ENCODE results near the gene CWC22. TPM values are rescaled to one million over a fixed set of nuclear protein-coding genes. Genes with fewer than 3 reads are reported as not detected.

CWC22 gene
- total and polyA plus RNA-seq, 2 of the 13 experiments (the other 11 are each of a cell fraction or from before 2014, with no cell fraction given): 5.7 to 29.2 TPM

- TF ChIP-seq, protein P1, sequence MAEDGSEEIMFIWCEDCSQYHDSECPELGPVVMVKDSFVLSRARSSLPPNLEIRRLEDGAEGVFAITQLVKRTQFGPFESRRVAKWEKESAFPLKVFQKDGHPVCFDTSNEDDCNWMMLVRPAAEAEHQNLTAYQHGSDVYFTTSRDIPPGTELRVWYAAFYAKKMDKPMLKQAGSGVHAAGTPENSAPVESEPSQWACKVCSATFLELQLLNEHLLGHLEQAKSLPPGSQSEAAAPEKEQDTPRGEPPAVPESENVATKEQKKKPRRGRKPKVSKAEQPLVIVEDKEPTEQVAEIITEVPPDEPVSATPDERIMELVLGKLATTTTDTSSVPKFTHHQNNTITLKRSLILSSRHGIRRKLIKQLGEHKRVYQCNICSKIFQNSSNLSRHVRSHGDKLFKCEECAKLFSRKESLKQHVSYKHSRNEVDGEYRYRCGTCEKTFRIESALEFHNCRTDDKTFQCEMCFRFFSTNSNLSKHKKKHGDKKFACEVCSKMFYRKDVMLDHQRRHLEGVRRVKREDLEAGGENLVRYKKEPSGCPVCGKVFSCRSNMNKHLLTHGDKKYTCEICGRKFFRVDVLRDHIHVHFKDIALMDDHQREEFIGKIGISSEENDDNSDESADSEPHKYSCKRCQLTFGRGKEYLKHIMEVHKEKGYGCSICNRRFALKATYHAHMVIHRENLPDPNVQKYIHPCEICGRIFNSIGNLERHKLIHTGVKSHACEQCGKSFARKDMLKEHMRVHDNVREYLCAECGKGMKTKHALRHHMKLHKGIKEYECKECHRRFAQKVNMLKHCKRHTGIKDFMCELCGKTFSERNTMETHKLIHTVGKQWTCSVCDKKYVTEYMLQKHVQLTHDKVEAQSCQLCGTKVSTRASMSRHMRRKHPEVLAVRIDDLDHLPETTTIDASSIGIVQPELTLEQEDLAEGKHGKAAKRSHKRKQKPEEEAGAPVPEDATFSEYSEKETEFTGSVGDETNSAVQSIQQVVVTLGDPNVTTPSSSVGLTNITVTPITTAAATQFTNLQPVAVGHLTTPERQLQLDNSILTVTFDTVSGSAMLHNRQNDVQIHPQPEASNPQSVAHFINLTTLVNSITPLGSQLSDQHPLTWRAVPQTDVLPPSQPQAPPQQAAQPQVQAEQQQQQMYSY (CRISPR knock-in tag; IDR thresholded peaks at IDR 0.05): no peak
Observed at GRCh38 chr2:179915395-179915992, 91.6 kb downstream of the CWC22 start (continued).

DNA sequence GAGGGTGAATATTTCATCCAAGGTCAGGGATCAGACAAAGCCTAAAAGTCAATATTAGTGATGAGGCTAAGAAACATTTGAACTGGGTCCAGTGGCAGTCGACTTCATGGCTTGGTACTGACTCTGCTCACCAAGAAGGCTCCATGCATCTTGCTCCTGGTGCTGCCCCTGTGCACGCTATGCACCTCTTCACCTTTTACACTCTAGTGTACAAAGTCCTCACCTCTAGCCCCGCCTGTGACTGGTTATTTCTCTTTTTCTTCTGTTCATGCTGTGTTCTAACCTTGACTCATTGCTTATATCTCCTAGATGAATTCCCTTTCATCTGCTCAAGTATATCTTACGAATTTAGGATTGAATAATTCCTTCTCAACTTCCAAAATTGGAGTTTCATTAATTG is 93.3 kb downstream of the CWC22 start:
- H4K20me1 ChIP-seq (ENCODE audit: insufficient read depth, low read length): no peaks in the 10 kb centered on the region
- intact Hi-C loops (cut with micrococcal nuclease; ENCODE audit: unreplicated experiment): no loop called here
- H3K4me3 ChIP-seq (replicated peaks in 1 of 3; ENCODE audit: insufficient read depth in 1 of 3, low read depth in 2 of 3, low read length in 3 of 3): no peak overlapping the region
- TF ChIP-seq, protein P2, sequence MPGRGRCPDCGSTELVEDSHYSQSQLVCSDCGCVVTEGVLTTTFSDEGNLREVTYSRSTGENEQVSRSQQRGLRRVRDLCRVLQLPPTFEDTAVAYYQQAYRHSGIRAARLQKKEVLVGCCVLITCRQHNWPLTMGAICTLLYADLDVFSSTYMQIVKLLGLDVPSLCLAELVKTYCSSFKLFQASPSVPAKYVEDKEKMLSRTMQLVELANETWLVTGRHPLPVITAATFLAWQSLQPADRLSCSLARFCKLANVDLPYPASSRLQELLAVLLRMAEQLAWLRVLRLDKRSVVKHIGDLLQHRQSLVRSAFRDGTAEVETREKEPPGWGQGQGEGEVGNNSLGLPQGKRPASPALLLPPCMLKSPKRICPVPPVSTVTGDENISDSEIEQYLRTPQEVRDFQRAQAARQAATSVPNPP (CRISPR knock-in tag; IDR thresholded peaks at IDR 0.05): no peak
- TF ChIP-seq NFE2L2 (IDR thresholded peaks at IDR 0.05; ENCODE audit: low read length) (no peak), HNF4A (CRISPR knock-in tag; IDR thresholded peaks at IDR 0.05) (peak; percentile 27)
- ChIA-PET CTCF (ENCODE audit: low intra/inter-chr PET ratio, low total read pairs) (no interaction called here), POLR2A (no interaction called here)
- H3K9ac ChIP-seq (ENCODE audit: insufficient read depth, low read depth, low read length): no peak overlapping the region
- H3K4me2 ChIP-seq (ENCODE audit: low read depth, low read length): no peak overlapping the region
- WGBS (ENCODE audit: low lambda C conversion rate): 11% methylated on average over 4 of the region's 4 CpGs
- no peak for FAIRE-seq
- no peaks in the 10 kb centered on the region for H3K36me3 ChIP-seq (replicated peaks in 1 of 2; ENCODE audit: control insufficient read depth in 1 of 2, insufficient read depth in 2 of 2, low read length in 2 of 2)
- in situ Hi-C loops (cut with HindIII; ENCODE audit: extremely low pct_ligation_motif_present, low pct_unique_long_range_greater_than_20kb): no loop called here
- H3K79me2 ChIP-seq (ENCODE audit: insufficient read depth, low read length): no peaks in the 10 kb centered on the region
- no peaks in the 10 kb centered on the region for H3K9me3 ChIP-seq (ENCODE audit: low read length)
- H3K27me3 ChIP-seq (ENCODE audit: control insufficient read depth in 1 of 2, insufficient read depth in 2 of 2, low read length in 2 of 2): no peaks in the 10 kb centered on the region
- peaks cover 16% of the 10 kb centered on the region; the same call in 1 of the 2 replicates for H3K4me1 ChIP-seq (ENCODE audit: insufficient read depth, low read length)
- ATAC-seq: peak; percentile 33; the same call in 2 of the 3 replicates
- BruUV-seq (replicated peaks): no TSS peak
- DNase-seq (ENCODE audit: low spot score): no peak
- no peak overlapping the region for H3K27ac ChIP-seq (ENCODE audit: extremely low read length, insufficient read depth, low read length)
- H2AFZ ChIP-seq (ENCODE audit: low read length): no peak overlapping the region
